ENCODE data around the gene OR2A7. TPM values are rescaled to one million over a fixed set of nuclear protein-coding genes. Genes with fewer than 3 reads are reported as not detected.
A peak's percentile ranks its signal among the peaks of the same experiment; 100 is the strongest.
"Not testable (repeated sequence)": the region's sequence is repeated elsewhere in the genome, so short reads cannot be mapped to it uniquely, and the experiment has no call there.

OR2A7 gene
- total and polyA plus RNA-seq, 10 of the 15 experiments (the other 5 are each of a cell fraction or from before 2014, with no cell fraction given): 0.34 to 2.3 (median 0.89) TPM

GRCh38 chr7:144218581-144218980 lies 46.0 kb downstream of the OR2A7 start:
- H3K4me2 ChIP-seq (ENCODE audit: control insufficient read depth, insufficient read depth); CTCF ChIA-PET; H3K4me1 ChIP-seq (ENCODE audit: control insufficient read depth, insufficient read depth, low read length); H3K27me3 ChIP-seq (replicated peaks in 1 of 2; ENCODE audit: control insufficient read depth in 2 of 2, insufficient read depth in 2 of 2, low read length in 1 of 2); H3K36me3 ChIP-seq (ENCODE audit: control insufficient read depth in 2 of 2, insufficient read depth in 2 of 2, low read length in 1 of 2); H2AFZ ChIP-seq (ENCODE audit: control insufficient read depth, low read depth, low read length); in situ Hi-C loops (cut with MboI); H3K9ac ChIP-seq (ENCODE audit: control insufficient read depth, insufficient read depth, low read length); intact Hi-C loops (cut with micrococcal nuclease; ENCODE audit: unreplicated experiment); H4K20me1 ChIP-seq (ENCODE audit: control insufficient read depth, insufficient read depth); POLR2A ChIA-PET; H3K4me3 ChIP-seq; H3K9me3 ChIP-seq (replicated peaks; ENCODE audit: control insufficient read depth, insufficient read depth, low read length); H3K79me2 ChIP-seq (ENCODE audit: control insufficient read depth, insufficient read depth, low read length); DNase-seq (ENCODE audit: low read depth, low spot score); H3K27ac ChIP-seq (ENCODE audit: control insufficient read depth, insufficient read depth); FAIRE-seq; BruUV-seq (replicated peaks); RAD21 ChIA-PET (ENCODE audit: unreplicated experiment); SMC1A ChIA-PET (ENCODE audit: uncharacterized antibody, unreplicated experiment): not testable (repeated sequence)
- ATAC-seq: peak; percentile 15; the same call in 2 of the 3 replicates
- 30% methylated on average over 1 of the region's 1 CpG for WGBS (ENCODE audit: insufficient coverage, insufficient replicate concordance, low lambda C conversion rate, missing lambda C conversion rate)

- CTCF ChIA-PET; in situ Hi-C loops (cut with MboI): not testable (repeated sequence)
Observed at GRCh38 chr7:144217200-144217599, 47.4 kb downstream of the OR2A7 start.

More at GRCh38 chr7:144217200-144217599, 47.4 kb downstream of the OR2A7 start:
- H2AFZ ChIP-seq (ENCODE audit: control insufficient read depth, low read depth, low read length); H3K79me2 ChIP-seq (ENCODE audit: control insufficient read depth, insufficient read depth, low read length); FAIRE-seq; H4K20me1 ChIP-seq (ENCODE audit: control insufficient read depth, insufficient read depth); H3K4me2 ChIP-seq (ENCODE audit: control insufficient read depth, insufficient read depth); H3K27ac ChIP-seq (ENCODE audit: control insufficient read depth, insufficient read depth); ATAC-seq; DNase-seq (ENCODE audit: low read depth, low spot score); RAD21 ChIA-PET (ENCODE audit: unreplicated experiment); POLR2A ChIA-PET; H3K36me3 ChIP-seq (ENCODE audit: control insufficient read depth in 2 of 2, insufficient read depth in 2 of 2, low read length in 1 of 2); BruUV-seq (replicated peaks); H3K27me3 ChIP-seq (replicated peaks in 1 of 2; ENCODE audit: control insufficient read depth in 2 of 2, insufficient read depth in 2 of 2, low read length in 1 of 2); intact Hi-C loops (cut with micrococcal nuclease; ENCODE audit: unreplicated experiment); H3K9ac ChIP-seq (ENCODE audit: control insufficient read depth, insufficient read depth, low read length); H3K4me3 ChIP-seq; H3K9me3 ChIP-seq (replicated peaks; ENCODE audit: control insufficient read depth, insufficient read depth, low read length); H3K4me1 ChIP-seq (ENCODE audit: control insufficient read depth, insufficient read depth, low read length); SMC1A ChIA-PET (ENCODE audit: uncharacterized antibody, unreplicated experiment): not testable (repeated sequence)

Other genes starting within 250 kb of the OR2A7 start
Only the 7 nearest of the 12 such genes appear.
- gene CTAGE4, start 81.3 kb downstream of the OR2A7 start, total RNA-seq (2014; rRNA removed): 1.2 and 1.6 TPM in 2 replicates
- 0.94 and 1.2 TPM in 2 replicates for gene CTAGE4, start 81.3 kb downstream of the OR2A7 start, total RNA-seq (2014; rRNA removed; fragmentation: Illumina TruSeq; extraction: Trizol)
- gene CTAGE4, start 81.3 kb downstream of the OR2A7 start, total RNA-seq (2021): 1.3 and 1.5 TPM in 2 replicates
- gene CTAGE4, start 81.3 kb downstream of the OR2A7 start, polyA plus RNA-seq (2011; rRNA removed): 1.0 and 1.2 TPM in 2 replicates
- 1.5 and 2.2 TPM in 2 replicates for gene CTAGE4, start 81.3 kb downstream of the OR2A7 start, polyA plus RNA-seq (2014; fragmentation: Illumina TruSeq; extraction: Trizol)
- under 1 TPM; 0.09 to 0.21 TPM for gene CTAGE4, start 81.3 kb downstream of the OR2A7 start, polyA plus RNA-seq (2014; fragmentation: Nextera tagmentation; extraction: Ambion mirVana)
- gene CTAGE4, start 81.3 kb downstream of the OR2A7 start, polyA plus RNA-seq (2014; rRNA removed): 1.0 and 1.8 TPM in 2 replicates
- under 1 TPM in 1 of 2 experiments, not detected in 1; 0.90 TPM for gene CTAGE4, start 81.3 kb downstream of the OR2A7 start, polyA plus RNA-seq (2016; fragmentation: Nextera tagmentation; extraction: Ambion mirVana)
- gene ARHGEF35, start 69.0 kb downstream of the OR2A7 start, total RNA-seq (2014; rRNA removed): 2.4 and 2.9 TPM in 2 replicates
- 7.5 and 7.6 TPM in 2 replicates for gene ARHGEF35, start 69.0 kb downstream of the OR2A7 start, total RNA-seq (2014; rRNA removed; fragmentation: Illumina TruSeq; extraction: Trizol)
- gene ARHGEF35, start 69.0 kb downstream of the OR2A7 start, total RNA-seq (2021): 8.8 and 9.7 TPM in 2 replicates
- 0.39 and 0.88 TPM in 2 replicates for gene ARHGEF35, start 69.0 kb downstream of the OR2A7 start, polyA plus RNA-seq (2011; rRNA removed)
- 9.2 and 10.8 TPM in 2 replicates for gene ARHGEF35, start 69.0 kb downstream of the OR2A7 start, polyA plus RNA-seq (2014; fragmentation: Illumina TruSeq; extraction: Trizol)
- gene ARHGEF35, start 69.0 kb downstream of the OR2A7 start, polyA plus RNA-seq (2014; fragmentation: Nextera tagmentation; extraction: Ambion mirVana): 1 to 10 TPM; 1.1 to 1.6 TPM
- gene ARHGEF35, start 69.0 kb downstream of the OR2A7 start, polyA plus RNA-seq (2014; rRNA removed): 3.4 and 3.7 TPM in 2 replicates
- gene ARHGEF35, start 69.0 kb downstream of the OR2A7 start, polyA plus RNA-seq (2016; fragmentation: Nextera tagmentation; extraction: Ambion mirVana): 1 to 10 TPM; 5.7 to 6.6 TPM
- gene OR2A42, start 25.2 kb downstream of the OR2A7 start, total RNA-seq (2014; rRNA removed): under 0.01 TPM in 1 of 2 replicates, not detected in the other
- gene OR2A42, start 25.2 kb downstream of the OR2A7 start, total RNA-seq (2014; rRNA removed; fragmentation: Illumina TruSeq; extraction: Trizol): 0.05 TPM in 1 of 2 replicates, not detected in the other
- gene OR2A42, start 25.2 kb downstream of the OR2A7 start, total RNA-seq (2021): not detected in 2 replicates
- not detected in 2 replicates for gene OR2A42, start 25.2 kb downstream of the OR2A7 start, polyA plus RNA-seq (2011; rRNA removed)
- 0.04 TPM in 1 of 2 replicates, not detected in the other for gene OR2A42, start 25.2 kb downstream of the OR2A7 start, polyA plus RNA-seq (2014; fragmentation: Illumina TruSeq; extraction: Trizol)
- gene OR2A42, start 25.2 kb downstream of the OR2A7 start, polyA plus RNA-seq (2014; fragmentation: Nextera tagmentation; extraction: Ambion mirVana): under 1 TPM; 0.02 to 0.06 TPM
- not detected in 2 replicates for gene OR2A42, start 25.2 kb downstream of the OR2A7 start, polyA plus RNA-seq (2014; rRNA removed)
- under 1 TPM; 0.32 to 0.42 TPM for gene OR2A42, start 25.2 kb downstream of the OR2A7 start, polyA plus RNA-seq (2016; fragmentation: Nextera tagmentation; extraction: Ambion mirVana)
- gene CTAGE8, start 4.5 kb upstream of the OR2A7 start, total RNA-seq (2014; rRNA removed): 0.44 and 0.62 TPM in 2 replicates
- gene CTAGE8, start 4.5 kb upstream of the OR2A7 start, total RNA-seq (2014; rRNA removed; fragmentation: Illumina TruSeq; extraction: Trizol): 1.1 and 1.4 TPM in 2 replicates
- gene CTAGE8, start 4.5 kb upstream of the OR2A7 start, total RNA-seq (2021): 0.67 and 1.4 TPM in 2 replicates
- gene CTAGE8, start 4.5 kb upstream of the OR2A7 start, polyA plus RNA-seq (2011; rRNA removed): 0.69 and 1.4 TPM in 2 replicates
- gene CTAGE8, start 4.5 kb upstream of the OR2A7 start, polyA plus RNA-seq (2014; fragmentation: Illumina TruSeq; extraction: Trizol): 1.1 and 1.5 TPM in 2 replicates
- under 1 TPM; 0.39 to 0.64 TPM for gene CTAGE8, start 4.5 kb upstream of the OR2A7 start, polyA plus RNA-seq (2014; fragmentation: Nextera tagmentation; extraction: Ambion mirVana)
- gene CTAGE8, start 4.5 kb upstream of the OR2A7 start, polyA plus RNA-seq (2014; rRNA removed): 0.34 and 1.1 TPM in 2 replicates
- gene CTAGE8, start 4.5 kb upstream of the OR2A7 start, polyA plus RNA-seq (2016; fragmentation: Nextera tagmentation; extraction: Ambion mirVana): under 1 TPM; 0.09 to 0.38 TPM
- gene OR2A1, start 47.6 kb upstream of the OR2A7 start, total RNA-seq (2014; rRNA removed): 0.11 TPM in 1 of 2 replicates, not detected in the other
- gene OR2A1, start 47.6 kb upstream of the OR2A7 start, total RNA-seq (2014; rRNA removed; fragmentation: Illumina TruSeq; extraction: Trizol): 0.04 TPM in 1 of 2 replicates, not detected in the other
- not detected in 2 replicates for gene OR2A1, start 47.6 kb upstream of the OR2A7 start, total RNA-seq (2021)
- not detected in 2 replicates for gene OR2A1, start 47.6 kb upstream of the OR2A7 start, polyA plus RNA-seq (2011; rRNA removed)
- 0.04 TPM in 1 of 2 replicates, not detected in the other for gene OR2A1, start 47.6 kb upstream of the OR2A7 start, polyA plus RNA-seq (2014; fragmentation: Illumina TruSeq; extraction: Trizol)
- gene OR2A1, start 47.6 kb upstream of the OR2A7 start, polyA plus RNA-seq (2014; fragmentation: Nextera tagmentation; extraction: Ambion mirVana): under 1 TPM; 0.05 to 0.10 TPM
- 0.06 and 0.44 TPM in 2 replicates for gene OR2A1, start 47.6 kb upstream of the OR2A7 start, polyA plus RNA-seq (2014; rRNA removed)
- gene OR2A1, start 47.6 kb upstream of the OR2A7 start, polyA plus RNA-seq (2016; fragmentation: Nextera tagmentation; extraction: Ambion mirVana): under 1 TPM; 0.05 to 0.24 TPM
- gene ARHGEF5, start 90.6 kb upstream of the OR2A7 start, total RNA-seq (2014; rRNA removed): 6.9 and 7.6 TPM in 2 replicates
- gene ARHGEF5, start 90.6 kb upstream of the OR2A7 start, total RNA-seq (2014; rRNA removed; fragmentation: Illumina TruSeq; extraction: Trizol): 6.1 and 6.5 TPM in 2 replicates
- gene ARHGEF5, start 90.6 kb upstream of the OR2A7 start, total RNA-seq (2021): 15.8 and 17.2 TPM in 2 replicates
- 3.2 and 4.2 TPM in 2 replicates for gene ARHGEF5, start 90.6 kb upstream of the OR2A7 start, polyA plus RNA-seq (2011; rRNA removed)
- 8.3 and 11.0 TPM in 2 replicates for gene ARHGEF5, start 90.6 kb upstream of the OR2A7 start, polyA plus RNA-seq (2014; fragmentation: Illumina TruSeq; extraction: Trizol)
- gene ARHGEF5, start 90.6 kb upstream of the OR2A7 start, polyA plus RNA-seq (2014; fragmentation: Nextera tagmentation; extraction: Ambion mirVana): 1 to 10 TPM; 1.6 to 3.1 TPM
- gene ARHGEF5, start 90.6 kb upstream of the OR2A7 start, polyA plus RNA-seq (2014; rRNA removed): 11.7 and 14.3 TPM in 2 replicates
- gene ARHGEF5, start 90.6 kb upstream of the OR2A7 start, polyA plus RNA-seq (2016; fragmentation: Nextera tagmentation; extraction: Ambion mirVana): 1 to 10 TPM; 8.0 to 9.5 TPM
- gene NOBOX, start 138.9 kb upstream of the OR2A7 start, total RNA-seq (2014; rRNA removed): not detected in 2 replicates
- gene NOBOX, start 138.9 kb upstream of the OR2A7 start, total RNA-seq (2014; rRNA removed; fragmentation: Illumina TruSeq; extraction: Trizol): not detected in 2 replicates
- gene NOBOX, start 138.9 kb upstream of the OR2A7 start, total RNA-seq (2021): not detected in 2 replicates
- gene NOBOX, start 138.9 kb upstream of the OR2A7 start, polyA plus RNA-seq (2011; rRNA removed): not detected in 2 replicates
- gene NOBOX, start 138.9 kb upstream of the OR2A7 start, polyA plus RNA-seq (2014; fragmentation: Illumina TruSeq; extraction: Trizol): not detected in 2 replicates
- gene NOBOX, start 138.9 kb upstream of the OR2A7 start, polyA plus RNA-seq (2014; fragmentation: Nextera tagmentation; extraction: Ambion mirVana): not detected
- gene NOBOX, start 138.9 kb upstream of the OR2A7 start, polyA plus RNA-seq (2014; rRNA removed): not detected in 2 replicates
- not detected for gene NOBOX, start 138.9 kb upstream of the OR2A7 start, polyA plus RNA-seq (2016; fragmentation: Nextera tagmentation; extraction: Ambion mirVana)